ENCODE measurements around the gene TENT4A.

The TENT4A gene

DNA sequence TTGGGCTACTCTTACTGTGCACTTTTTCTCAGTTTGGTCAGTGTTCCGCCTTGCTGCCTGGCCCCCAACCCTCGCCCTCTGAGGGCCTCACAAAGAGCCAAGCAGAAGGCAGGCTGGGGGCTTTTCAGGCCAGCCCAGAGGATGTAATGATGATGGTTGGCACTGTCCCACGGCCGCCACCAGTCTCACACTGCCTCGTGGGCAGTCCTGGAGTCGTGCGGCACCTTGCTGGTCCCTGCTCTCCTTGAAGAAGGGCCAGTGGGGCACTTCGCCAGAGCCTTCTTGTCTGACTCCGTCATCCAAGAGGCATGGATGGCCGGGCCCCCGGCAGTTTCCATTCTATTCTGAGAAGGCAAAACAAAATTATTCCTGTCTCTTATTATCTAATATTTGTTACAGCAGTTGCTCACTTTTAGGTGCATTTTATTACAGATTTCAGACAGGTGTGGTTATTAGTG, 21.0 kb downstream of the TENT4A start:
- DNase-seq, result no peak

DNA sequence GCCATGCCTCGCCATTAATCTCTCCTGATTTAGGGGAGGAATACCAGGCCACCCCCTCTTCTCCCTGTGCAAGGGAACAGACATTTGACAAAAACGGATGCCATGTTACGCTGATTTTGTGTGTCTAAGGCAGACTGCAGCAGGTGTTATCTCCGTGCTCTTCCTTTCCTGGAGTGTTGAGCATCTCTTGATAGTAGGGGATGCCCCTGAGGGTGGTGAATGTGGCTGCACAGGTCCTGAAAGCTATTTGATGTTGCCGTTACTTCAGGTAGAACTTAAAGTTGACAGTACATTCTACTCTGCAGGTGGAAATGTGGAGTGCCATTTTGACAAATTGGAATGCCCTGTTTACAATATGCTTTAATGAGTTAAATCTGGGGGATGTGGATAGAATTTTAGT, 21.5 kb downstream of the TENT4A start:
- no peak for DNase-seq

DNA sequence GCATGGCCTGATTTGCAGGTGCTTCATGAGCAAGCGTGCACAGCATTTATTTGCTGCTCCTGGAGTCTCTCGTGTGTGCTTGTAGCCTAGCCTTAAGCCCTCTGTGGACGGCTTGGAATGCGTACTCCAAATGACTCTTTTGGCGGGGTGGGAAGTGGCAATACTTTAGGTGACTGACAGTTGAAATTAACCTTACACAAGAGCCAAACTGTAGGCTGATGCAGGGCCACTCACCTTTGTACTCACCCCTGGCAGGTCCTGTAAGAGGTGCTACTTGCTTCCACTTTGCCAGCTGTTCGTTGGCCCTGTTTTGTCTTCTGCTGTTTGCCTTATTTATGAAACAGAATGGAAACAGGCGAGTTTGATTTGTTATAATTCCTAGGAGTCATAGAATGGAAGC, 22.9 kb downstream of the TENT4A start:
- no peak for DNase-seq

- DNase-seq, result no peak
Observed at GRCh38 chr5:6736524-6737042, 23.4 kb downstream of the TENT4A start.

DNA sequence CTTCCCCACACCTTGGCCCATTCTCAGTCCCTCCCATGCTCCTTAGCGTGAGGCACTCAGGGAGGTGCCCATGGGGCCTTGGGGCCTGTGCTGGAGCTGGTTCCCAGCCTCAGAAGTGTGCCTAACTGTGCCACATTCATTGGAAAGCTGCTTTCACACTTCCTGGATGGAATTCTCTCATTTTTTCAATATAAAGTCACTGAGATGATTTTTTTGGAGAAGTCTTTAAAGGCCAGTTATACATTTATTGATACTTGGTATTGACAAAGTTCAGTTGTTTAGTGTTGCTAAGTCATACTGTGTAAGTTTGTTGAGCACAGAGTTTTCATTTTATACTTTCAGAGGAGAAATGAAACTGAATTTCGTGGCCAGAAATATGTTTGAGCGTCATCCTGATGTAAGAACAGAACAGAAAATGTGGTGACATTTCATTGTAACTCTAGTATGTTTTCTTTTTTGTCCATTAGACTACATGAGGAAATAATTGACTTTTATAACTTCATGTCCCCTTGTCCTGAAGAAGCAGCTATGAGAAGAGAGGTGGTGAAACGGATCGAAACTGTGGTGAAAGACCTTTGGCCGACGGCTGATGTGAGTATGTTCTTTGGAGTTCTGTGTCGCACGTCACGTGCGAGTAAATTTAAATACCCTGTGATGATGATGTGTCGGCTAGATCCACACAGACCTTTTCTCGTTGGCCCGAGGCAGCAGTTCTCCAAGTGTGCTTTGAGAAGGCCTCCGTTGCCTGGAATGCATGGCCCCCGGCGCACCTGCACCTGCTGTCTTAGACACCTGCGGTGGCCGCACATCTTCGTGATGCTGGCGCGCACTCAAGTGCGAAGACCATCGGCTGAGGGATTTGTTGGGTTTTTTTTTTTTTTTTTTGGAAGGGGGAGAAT, 24.1 kb downstream of the TENT4A start:
- DNase-seq, result no peak

- no peak for DNase-seq
Observed at GRCh38 chr5:6739603-6740002, 26.4 kb downstream of the TENT4A start.

GRCh38 chr5:6740586-6741150, 27.4 kb downstream of the TENT4A start:
- DNase-seq, result no peak

DNA sequence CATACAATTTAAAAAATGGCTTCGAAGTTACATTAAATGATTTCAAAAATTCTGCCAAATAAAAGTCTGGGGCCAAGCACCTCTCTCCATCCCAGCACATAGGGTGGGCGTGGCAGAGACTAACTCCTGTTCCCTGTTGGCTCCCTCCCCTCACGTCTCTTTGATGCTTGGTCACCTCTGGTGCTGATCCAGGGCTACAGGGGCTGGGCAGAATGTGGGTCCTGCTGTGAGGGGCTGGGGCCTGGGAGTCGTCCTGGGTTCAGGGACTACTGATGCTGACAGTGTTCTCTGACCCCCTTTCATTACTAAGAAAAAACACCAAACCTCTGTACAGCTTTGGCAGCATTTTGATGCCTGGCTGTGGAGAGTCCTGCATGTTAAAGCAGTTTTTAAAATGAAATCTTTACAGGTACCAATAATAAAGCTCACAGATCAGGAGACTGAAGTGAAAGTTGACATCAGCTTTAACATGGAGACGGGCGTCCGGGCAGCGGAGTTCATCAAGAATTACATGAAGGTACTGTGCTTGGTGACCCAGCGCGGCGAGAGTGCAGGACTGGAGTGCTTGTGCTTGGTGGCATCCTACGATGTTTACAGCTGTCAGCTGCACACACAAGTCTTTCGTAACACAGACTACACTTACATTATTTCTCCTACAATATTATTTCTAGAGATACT, 29.0 kb downstream of the TENT4A start:
- no peak for DNase-seq

DNA sequence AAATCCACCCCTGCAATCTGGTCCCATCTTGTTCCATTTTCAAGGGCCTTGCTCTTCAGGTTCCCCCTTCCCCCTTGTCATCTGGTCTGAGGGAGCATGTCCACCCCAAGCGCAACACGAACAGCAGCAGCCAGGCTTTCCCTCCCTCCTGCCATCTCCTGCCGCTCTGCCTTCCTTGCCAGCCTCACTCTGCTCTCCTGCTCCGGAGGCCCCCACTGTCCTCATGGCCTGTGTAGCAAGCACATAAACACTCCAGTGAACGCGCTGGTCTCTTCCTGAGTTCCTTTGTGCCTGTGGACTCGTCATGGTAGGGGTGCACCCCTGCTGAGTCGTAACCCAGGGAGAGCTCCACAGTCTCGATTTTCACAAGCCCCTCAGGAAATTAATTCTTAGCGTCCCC, 29.9 kb downstream of the TENT4A start:
- DNase-seq, result no peak

DNA sequence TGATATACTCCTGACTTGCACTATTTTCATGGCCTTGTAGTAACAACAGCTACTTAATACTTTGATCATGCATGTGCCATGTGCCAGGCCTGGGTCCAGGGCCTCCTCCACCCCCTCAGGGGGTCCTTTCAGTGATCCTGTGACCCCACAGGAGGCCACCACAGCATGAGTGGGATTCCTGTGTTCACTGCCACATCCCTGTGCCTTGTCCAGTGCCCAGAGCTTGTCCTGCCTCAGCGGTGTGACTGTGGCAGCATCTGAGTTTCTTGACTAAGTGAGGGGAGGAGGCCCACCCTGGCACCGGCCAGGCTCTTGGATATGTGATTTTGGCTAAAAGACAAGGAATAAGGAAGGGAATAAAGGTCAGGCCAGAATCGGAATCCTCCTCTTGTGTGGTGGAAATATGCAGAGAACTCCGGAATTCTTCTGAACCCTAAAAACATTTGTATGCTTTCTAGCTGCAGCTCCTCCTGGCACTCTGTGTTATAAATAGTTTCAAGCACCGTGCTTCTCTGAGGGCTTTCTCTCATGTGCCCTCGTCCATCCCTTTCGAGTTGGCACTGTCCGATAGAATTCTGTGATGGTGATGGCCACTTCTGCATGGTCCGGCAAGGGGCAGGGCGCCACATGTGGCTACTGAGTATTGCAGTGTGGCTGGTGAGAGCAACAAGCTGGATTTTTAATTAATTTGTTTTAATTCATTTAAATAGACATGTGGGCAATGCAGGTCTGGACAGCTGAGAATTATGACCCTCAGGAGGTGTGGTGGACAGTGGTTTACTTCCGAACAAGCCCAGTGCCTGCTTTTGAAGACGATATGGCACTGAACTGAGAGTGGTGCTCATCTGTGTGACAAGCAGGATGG, 31.8 kb downstream of the TENT4A start:
- DNase-seq, result no peak

DNA sequence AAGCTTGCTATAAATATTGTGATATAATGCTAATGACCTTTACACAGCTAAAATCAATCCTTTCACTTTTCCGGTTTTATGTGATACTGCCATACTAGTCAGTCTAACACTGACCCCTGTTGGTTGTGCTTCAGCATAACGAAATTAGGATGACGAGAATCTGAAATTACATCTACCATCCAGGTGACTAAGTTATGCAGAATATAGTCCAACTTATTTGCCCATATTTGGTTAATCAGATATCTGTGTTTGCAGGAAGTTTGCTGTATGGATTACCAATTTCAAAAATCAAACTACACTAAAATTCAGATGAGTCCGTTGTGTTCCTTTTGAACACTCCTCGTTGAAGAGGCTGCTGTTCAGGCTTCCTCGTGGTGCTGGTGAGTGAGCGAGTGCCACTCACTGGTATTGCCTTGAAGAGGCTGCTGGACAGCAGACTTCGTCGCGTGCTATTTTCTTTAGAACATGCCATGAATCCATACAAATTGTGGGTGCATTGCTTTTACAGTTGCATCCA, 32.5 kb downstream of the TENT4A start:
- no peak for DNase-seq

DNA sequence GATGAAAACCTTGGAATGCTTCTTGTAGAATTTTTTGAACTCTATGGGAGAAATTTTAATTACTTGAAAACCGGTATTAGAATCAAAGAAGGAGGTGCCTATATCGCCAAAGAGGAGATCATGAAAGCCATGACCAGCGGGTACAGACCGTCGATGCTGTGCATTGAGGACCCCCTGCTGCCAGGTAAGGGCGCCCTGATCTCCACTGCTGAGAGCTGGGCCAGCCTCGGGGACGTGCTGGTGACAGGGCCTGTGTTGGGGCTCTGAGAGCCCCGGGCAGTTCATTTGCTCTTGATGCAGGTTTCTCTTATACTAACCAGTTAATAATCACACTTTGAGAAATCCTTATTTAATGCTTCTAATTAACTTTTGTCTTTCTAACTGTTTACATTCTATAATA, 33.0 kb downstream of the TENT4A start:
- DNase-seq, result no peak

- DNase-seq, result no peak
Observed at GRCh38 chr5:6747103-6747502, 33.9 kb downstream of the TENT4A start.

DNA sequence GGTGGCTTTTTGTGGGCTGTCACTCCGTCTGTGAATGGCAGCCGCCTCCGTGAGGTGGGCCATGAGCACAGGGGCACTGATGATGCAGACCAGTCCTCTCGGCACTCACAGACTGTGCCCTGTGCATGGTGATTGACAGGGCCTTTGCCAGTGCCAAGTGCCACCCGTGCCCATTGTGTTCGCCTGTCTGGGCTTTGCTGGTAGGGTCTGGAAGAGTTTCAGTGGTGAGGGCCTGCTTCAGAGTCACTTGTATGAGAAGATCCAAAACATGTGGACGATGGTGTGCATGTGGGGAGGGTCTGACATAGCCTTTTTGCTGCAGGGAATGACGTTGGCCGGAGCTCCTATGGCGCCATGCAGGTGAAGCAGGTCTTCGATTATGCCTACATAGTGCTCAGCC, 34.9 kb downstream of the TENT4A start:
- no peak for DNase-seq

DNA sequence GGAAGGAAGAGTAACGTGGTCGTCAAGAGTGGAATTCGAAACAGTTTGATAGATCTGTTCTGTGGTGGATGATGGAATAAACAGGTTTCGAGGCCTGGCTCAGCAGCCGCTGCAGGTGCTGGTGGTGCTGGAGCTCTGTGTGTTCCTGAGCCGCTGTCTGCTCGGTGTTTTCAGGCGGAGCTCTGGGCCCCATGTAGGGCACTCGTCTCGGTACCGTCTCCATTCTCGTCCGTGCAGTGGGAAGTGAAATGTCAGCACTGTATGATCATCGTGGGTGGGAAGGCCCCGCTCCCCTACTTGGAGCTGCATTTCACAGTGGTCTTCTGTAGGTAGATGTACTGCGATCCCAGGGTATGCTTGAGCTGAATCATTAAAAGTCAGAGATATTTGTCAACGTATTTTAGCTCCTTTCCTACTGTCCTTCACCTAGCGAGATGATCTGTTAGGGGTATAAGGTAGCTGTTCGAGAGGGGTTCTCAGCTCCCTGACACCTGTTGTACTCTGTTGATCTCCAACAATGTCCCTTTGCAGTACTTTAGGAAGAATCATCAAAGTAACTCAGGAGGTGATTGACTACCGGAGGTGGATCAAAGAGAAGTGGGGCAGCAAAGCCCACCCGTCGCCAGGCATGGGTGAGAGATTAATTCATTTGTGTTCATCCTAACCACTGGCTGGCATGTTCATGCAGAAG, 35.9 kb downstream of the TENT4A start:
- DNase-seq, result no peak

DNA sequence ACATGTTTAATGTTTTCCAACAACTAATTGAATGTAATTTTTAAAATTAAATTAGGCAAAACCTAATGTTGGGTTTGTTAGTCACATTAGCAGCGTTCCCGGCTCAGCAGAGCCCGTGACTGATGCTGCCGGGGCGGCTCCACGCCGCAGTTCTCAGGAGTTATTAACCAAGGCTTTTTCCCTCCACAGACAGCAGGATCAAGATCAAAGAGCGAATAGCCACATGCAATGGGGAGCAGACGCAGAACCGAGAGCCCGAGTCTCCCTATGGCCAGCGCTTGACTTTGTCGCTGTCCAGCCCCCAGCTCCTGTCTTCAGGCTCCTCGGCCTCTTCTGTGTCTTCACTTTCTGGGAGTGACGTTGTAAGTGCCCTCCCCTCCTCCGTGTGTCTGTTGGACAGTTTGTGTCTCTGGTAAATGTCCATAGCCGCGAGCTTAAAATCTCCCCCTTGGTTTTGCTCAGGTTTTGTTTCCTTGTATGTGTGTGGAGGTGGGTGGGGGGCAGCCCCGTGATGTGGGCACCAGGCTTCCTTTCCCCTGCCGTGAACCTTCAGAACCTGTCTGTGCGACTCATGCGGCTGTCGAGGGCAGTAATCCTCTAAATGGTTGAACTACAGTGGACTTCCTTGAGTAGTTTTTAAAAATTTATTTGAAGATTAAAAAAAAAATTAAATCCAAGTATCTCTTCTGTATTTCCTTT, 37.1 kb downstream of the TENT4A start:
- DNase-seq, result no peak

GRCh38 chr5:6750951-6751685, 37.9 kb downstream of the TENT4A start:
- DNase-seq, result no peak

- no peak for DNase-seq
Observed at GRCh38 chr5:6752236-6752635, 39.0 kb downstream of the TENT4A start.

GRCh38 chr5:6752782-6753181, 39.5 kb downstream of the TENT4A start:
- no peak for DNase-seq

GRCh38 chr5:6753851-6754250, 40.6 kb downstream of the TENT4A start:
- no peak for DNase-seq

Data from activated CD4-positive, alpha-beta T cell treated with anti-CD3 and anti-CD28 coated beads, Interleukin-2, amount 50 U/mL, for 4 hours (primary cell).